ENCODE data around the gene TTC31.
"Not testable (repeated sequence)": the region's sequence is repeated elsewhere in the genome, so short reads cannot be mapped to it uniquely, and the experiment has no call there.

Gene TTC31

GRCh38 chr2:74457129-74457548, 25.7 kb upstream of the TTC31 start:
- DNase-seq (ENCODE audit: low read depth in 2 of 3, low spot score in 2 of 3), result no peak

GRCh38 chr2:74457549-74458131, 25.2 kb upstream of the TTC31 start:
- DNase-seq (ENCODE audit: low read depth in 2 of 3, low spot score in 2 of 3), result peak; percentile 65 to 80 (median 68)

- peak in 2 of 3 experiments; percentile 95 for DNase-seq (ENCODE audit: low read depth in 2 of 3, low spot score in 2 of 3)
Measured at GRCh38 chr2:74458132-74458937, 24.5 kb upstream of the TTC31 start, which contains the start of gene WBP1. WBP1 (plus strand) TSS chr2:74458438; CDS start chr2:74458603, 165 bp downstream.

GRCh38 chr2:74458938-74459363, 23.9 kb upstream of the TTC31 start:
- no peak for DNase-seq (ENCODE audit: low read depth in 2 of 3, low spot score in 2 of 3)

- not testable (repeated sequence) for DNase-seq (ENCODE audit: low read depth in 2 of 3, low spot score in 2 of 3)
Measured at GRCh38 chr2:74459503-74460118, 23.3 kb upstream of the TTC31 start.

- DNase-seq (ENCODE audit: low read depth in 2 of 3, low spot score in 2 of 3), result not testable (repeated sequence)
Measured at GRCh38 chr2:74460187-74460586, 22.7 kb upstream of the TTC31 start.

- DNase-seq (ENCODE audit: low read depth in 2 of 3, low spot score in 2 of 3), result no peak
Measured at GRCh38 chr2:74461187-74462053, 21.5 kb upstream of the TTC31 start.

- DNase-seq (ENCODE audit: low read depth in 2 of 3, low spot score in 2 of 3), result no peak
Measured at GRCh38 chr2:74462054-74462785, 20.7 kb upstream of the TTC31 start.

- DNase-seq (ENCODE audit: low read depth in 2 of 3, low spot score in 2 of 3), result no peak
Measured at GRCh38 chr2:74462786-74463105, 20.1 kb upstream of the TTC31 start.

- DNase-seq (ENCODE audit: low read depth in 2 of 3, low spot score in 2 of 3), result no peak
Measured at GRCh38 chr2:74464406-74464805, 18.5 kb upstream of the TTC31 start.

GRCh38 chr2:74470742-74471141, 12.1 kb upstream of the TTC31 start:
- not testable (repeated sequence) for DNase-seq (ENCODE audit: low read depth in 2 of 3, low spot score in 2 of 3)

- DNase-seq (ENCODE audit: low read depth in 2 of 3, low spot score in 2 of 3), result no peak
Measured at GRCh38 chr2:74471332-74472065, 11.4 kb upstream of the TTC31 start.

- DNase-seq (ENCODE audit: low read depth in 2 of 3, low spot score in 2 of 3), result peak; percentile 86 to 98 (median 92)
Measured at GRCh38 chr2:74472086-74472944, 10.6 kb upstream of the TTC31 start, which contains the start of gene MRPL53. MRPL53 (minus strand) TSS chr2:74472680; CDS start chr2:74472660, 20 bp downstream.

- no peak for DNase-seq (ENCODE audit: low read depth in 2 of 3, low spot score in 2 of 3)
Measured at GRCh38 chr2:74472945-74473258, 10.0 kb upstream of the TTC31 start.

- no peak for DNase-seq (ENCODE audit: low read depth in 2 of 3, low spot score in 2 of 3)
Measured at GRCh38 chr2:74474481-74474880, 8.4 kb upstream of the TTC31 start.

- DNase-seq (ENCODE audit: low read depth in 2 of 3, low spot score in 2 of 3), result no peak
Measured at GRCh38 chr2:74474899-74475298, 8.0 kb upstream of the TTC31 start.

- DNase-seq (ENCODE audit: low read depth in 2 of 3, low spot score in 2 of 3), result no peak
Measured at GRCh38 chr2:74481431-74481830, 1.4 kb upstream of the TTC31 start.

- no peak for DNase-seq (ENCODE audit: low read depth in 2 of 3, low spot score in 2 of 3)
Measured at GRCh38 chr2:74481961-74482800, 700 bp upstream of the TTC31 start.
